ENCODE measurements around the gene MAPRE2.

Gene MAPRE2

DNA sequence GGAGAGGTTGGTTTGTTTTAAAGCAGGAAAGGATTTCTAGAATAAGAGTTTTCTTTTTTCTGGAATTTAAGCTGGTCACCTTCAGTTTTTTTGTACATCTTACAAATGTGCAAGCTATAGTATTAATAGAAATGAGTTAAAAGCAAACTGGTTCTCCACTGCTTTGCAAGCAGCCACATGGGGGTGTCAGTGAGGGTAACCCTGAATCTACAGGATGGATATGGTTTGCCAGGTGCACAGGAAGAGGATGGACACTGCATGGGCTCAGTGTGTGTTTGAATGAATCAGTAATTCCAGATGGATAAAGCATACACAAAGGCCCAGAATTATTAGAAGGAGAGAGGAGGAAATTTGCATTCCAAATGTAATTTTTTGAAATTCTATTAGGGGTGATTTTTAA is 89.0 kb downstream of the MAPRE2 start:
- Mint-ChIP-seq H3K36me3 (ENCODE audit: low read depth) (peaks cover 54% of the 10 kb centered on the region), H3K27me3 (no peaks in the 10 kb centered on the region), H3K4me3 (no peak overlapping the region), H3K27ac (no peak overlapping the region), H3K9me3 (no peaks in the 10 kb centered on the region), H3K4me1 (ENCODE audit: low read depth) (no peaks in the 10 kb centered on the region)

DNA sequence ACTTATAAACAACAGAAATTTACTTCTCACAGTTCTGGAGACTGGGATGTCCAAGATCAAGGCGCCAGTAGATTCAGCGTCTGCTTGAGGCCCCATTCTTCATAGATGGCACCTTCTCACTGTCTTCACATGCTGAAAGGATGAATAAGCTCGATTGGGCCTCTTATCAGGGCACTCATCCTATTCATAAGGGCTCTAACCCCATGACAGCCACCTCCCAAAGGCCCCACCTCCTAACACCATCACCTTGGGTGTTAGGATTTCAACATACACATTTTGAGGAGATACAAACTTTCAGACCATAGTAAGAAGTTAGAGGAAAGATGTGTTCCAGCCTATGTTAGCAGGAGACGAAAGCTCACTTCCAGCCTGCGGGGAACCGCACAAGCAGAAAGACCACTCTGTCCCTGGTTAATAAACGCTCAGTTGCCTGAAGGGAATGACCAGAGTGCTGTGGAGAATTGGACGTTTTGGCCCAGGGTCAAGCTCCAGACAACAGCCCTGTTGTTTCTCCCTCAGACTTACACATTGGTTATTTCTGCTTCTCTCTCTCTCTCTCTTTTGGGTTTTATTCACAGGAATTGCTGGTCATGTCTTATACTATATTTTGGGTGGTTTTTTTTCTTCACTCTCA is 90.3 kb downstream of the MAPRE2 start:
- Mint-ChIP-seq H3K36me3 (ENCODE audit: low read depth) (peaks cover 66% of the 10 kb centered on the region), H3K27me3 (no peaks in the 10 kb centered on the region), H3K4me1 (ENCODE audit: low read depth) (no peaks in the 10 kb centered on the region), H3K27ac (no peak overlapping the region), H3K4me3 (no peak overlapping the region), H3K9me3 (no peaks in the 10 kb centered on the region)

DNA sequence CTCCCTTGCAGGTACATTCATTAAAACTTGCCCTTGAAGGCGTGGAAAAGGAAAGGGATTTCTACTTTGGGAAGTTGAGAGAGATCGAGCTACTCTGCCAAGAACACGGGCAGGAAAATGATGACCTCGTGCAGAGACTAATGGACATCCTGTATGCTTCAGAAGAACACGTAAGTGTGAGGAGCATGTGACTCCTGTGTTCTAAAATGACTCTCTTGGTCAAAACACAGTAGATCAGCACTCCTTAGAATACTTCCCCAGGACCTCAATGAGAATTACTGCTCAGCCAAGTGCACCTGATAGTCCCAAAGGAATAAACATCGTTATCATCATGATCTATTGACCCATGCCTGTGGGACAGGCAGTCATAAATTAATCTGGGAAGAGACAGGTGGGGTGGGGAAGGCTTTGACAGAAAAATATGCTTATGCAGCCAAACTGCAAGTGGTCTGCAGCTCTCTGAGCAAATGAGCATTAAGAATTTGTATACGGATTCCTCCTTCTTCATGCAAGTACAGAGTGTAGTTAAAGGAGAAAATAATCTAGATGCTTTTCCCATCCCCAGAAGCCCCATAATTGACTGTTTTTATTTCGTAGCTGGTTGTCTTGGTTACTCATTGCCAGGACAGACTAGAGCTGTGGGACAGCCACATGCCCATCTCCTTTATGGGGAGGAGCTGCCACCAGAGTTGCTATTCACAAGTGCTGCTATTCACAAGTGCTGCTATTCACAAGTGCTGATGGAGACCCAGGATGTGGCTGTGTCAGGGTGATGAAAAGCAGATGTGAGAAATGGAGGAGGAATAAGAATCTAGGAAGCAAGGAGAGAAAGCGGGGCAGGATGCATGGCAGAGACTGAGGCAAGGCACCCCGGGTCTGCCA is 91.0 kb downstream of the MAPRE2 start:
- no peak overlapping the region for H3K4me3 Mint-ChIP-seq
- no peaks in the 10 kb centered on the region for H3K4me1 Mint-ChIP-seq (ENCODE audit: low read depth)
- H3K27me3 Mint-ChIP-seq, result no peaks in the 10 kb centered on the region
- peaks cover 62% of the 10 kb centered on the region for H3K36me3 Mint-ChIP-seq (ENCODE audit: low read depth)
- H3K27ac Mint-ChIP-seq, result no peak overlapping the region
- no peaks in the 10 kb centered on the region for H3K9me3 Mint-ChIP-seq

DNA sequence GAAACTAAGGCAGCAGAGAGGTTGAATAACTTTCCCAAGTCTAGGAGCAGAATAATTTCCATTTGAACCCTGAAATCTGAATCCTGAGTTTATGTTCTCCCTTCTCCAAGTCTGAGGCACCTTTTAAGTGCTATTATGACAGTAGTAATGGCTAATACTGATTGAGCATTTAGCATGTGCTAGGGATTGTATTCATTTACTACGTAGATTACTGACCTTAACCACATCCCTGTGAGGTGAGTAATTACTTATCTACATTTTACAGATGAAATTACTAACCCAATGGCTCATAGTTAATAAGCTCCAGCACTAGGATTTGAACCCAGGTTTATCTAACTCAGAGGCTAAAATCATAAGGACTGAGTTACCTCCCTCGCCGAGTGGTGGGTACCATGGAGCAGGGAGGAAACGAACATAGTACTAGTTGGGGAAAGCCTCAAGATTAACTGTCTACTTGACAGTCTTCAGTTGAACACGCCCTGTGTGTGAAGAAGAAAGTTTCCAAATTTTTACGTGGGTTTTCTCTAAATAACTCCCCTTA is 93.0 kb downstream of the MAPRE2 start:
- Mint-ChIP-seq H3K4me3 (no peak overlapping the region), H3K27me3 (no peaks in the 10 kb centered on the region), H3K36me3 (ENCODE audit: low read depth) (peaks cover 60% of the 10 kb centered on the region), H3K9me3 (no peaks in the 10 kb centered on the region), H3K27ac (no peak overlapping the region), H3K4me1 (ENCODE audit: low read depth) (no peaks in the 10 kb centered on the region)

DNA sequence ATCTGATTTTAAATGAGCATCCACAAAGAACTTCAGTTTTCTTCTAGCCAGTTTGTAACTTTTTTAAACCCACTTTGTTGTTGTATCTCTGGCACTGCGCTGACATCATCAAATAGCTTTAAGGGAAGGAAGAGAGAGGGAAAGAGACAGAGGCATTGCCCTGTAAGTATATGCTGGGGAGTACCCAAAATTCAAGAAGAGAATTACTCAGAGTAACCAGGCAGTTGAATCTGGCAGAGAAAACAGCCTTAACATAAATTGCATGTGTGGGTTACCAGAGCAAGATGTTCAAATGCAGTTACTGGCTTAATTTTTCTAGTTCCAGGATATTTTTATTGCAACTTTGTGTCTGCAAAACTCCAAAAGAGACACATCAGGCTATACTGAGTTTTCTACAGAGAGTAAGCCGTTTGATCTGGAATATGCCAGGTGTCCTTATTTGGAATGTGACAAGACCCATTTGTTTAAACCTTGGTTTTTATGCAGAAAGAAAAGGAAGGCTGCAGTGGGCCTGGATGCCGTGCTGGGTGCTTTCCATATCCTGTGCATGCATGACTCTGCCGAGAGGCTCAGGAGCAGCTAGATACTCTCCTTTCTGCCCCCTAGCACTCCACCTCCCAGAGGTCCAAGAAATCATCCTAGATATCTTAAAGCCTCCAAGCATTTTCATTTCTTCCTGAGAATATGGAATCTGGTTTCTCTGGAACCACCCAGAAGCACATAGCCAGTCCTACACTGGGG is 93.7 kb downstream of the MAPRE2 start:
- Mint-ChIP-seq H3K36me3 (ENCODE audit: low read depth) (peaks cover 56% of the 10 kb centered on the region), H3K4me3 (no peak overlapping the region), H3K4me1 (ENCODE audit: low read depth) (no peaks in the 10 kb centered on the region), H3K9me3 (no peaks in the 10 kb centered on the region), H3K27me3 (no peaks in the 10 kb centered on the region), H3K27ac (no peak overlapping the region)

DNA sequence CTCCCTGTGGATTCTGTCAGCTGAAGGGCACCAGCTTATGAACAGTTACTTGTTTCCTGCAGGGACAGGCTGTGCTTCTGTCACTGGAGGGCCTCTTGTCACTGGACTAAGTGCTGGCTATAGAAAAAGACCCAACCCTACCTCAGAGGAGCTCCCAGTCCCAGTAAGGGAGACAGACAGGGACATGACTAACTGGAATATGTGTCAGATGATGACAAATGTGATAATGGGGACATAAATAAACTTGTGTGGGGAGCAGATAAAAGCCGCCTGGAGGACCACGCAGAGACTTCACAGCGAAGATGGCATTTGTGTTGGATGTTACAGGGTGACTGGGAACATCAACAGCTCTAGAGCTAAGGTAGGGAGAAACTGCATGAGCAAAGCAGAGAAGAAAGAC is 95.0 kb downstream of the MAPRE2 start:
- H3K36me3 Mint-ChIP-seq (ENCODE audit: low read depth), result peaks cover 65% of the 10 kb centered on the region
- no peaks in the 10 kb centered on the region for H3K9me3 Mint-ChIP-seq
- no peak overlapping the region for H3K27ac Mint-ChIP-seq

DNA sequence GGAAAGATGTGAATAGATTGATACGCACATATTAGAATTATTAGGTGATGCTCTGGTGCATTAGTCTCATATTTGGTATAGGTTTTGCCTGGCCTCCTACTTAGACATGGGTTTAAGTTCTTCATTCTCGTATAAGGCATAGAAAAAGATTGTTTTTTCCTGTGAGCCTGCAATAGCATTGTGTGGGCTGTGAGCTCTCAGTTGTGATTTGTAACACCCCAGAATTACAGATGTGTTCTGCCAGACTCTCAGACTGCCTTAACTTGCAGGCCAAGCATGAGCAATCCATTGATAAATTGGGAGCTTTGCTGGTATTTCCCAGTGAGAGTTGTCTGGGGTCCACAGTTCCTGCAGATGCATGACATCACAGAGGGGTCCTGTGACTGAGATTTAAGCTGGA is 95.7 kb downstream of the MAPRE2 start:
- H3K4me3 Mint-ChIP-seq, result no peak overlapping the region
- no peaks in the 10 kb centered on the region for H3K27me3 Mint-ChIP-seq
- no peaks in the 10 kb centered on the region for H3K9me3 Mint-ChIP-seq
- no peak overlapping the region for H3K27ac Mint-ChIP-seq
- peaks cover 60% of the 10 kb centered on the region for H3K36me3 Mint-ChIP-seq (ENCODE audit: low read depth)
- H3K4me1 Mint-ChIP-seq (ENCODE audit: low read depth), result peaks cover 14% of the 10 kb centered on the region

More for the DNA sequence above, 95.0 kb downstream of the MAPRE2 start:
- Mint-ChIP-seq H3K4me3 (no peak overlapping the region), H3K27me3 (no peaks in the 10 kb centered on the region), H3K4me1 (ENCODE audit: low read depth) (peaks cover 9% of the 10 kb centered on the region)

DNA sequence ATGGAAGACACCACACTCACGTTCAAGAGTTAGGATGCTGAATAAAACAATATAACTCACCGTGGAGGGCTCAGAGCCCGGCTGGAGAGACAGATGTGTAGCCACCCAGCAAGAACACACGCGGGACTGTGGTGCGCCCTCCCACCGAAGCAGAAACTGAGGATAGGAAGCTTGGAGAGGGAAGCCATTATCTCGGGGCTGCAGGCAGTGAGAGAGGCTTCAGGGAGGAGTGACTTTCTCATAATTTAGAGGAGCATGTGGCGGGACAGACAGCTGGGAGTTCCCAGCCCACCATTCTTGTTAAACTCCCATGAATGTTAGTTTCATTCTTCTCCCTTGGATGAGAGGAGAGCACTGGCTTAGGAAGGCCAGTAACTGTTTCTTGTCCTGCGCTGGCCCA is 96.4 kb downstream of the MAPRE2 start:
- peaks cover 60% of the 10 kb centered on the region for H3K36me3 Mint-ChIP-seq (ENCODE audit: low read depth)
- no peak overlapping the region for H3K27ac Mint-ChIP-seq

DNA sequence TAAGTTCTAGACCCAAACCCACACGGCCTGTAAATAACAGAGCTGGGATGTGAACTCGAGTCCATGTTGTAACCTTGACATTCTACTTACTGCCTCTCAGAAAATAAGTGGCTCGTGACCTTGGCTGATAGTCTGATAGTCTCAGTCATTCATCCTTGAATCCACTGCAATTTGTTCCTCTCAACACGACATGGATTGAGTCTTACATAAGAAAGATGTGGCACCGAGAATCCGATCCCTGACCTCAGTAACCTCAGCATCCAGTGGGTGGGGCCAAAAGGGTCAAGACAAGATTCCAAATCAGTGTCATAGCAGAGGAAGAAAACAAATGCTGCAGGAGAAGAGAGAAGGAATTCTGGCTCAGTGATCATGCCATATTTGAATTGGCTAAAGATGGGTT is 97.6 kb downstream of the MAPRE2 start:
- H3K36me3 Mint-ChIP-seq (ENCODE audit: low read depth), result peaks cover 55% of the 10 kb centered on the region
- no peaks in the 10 kb centered on the region for H3K27me3 Mint-ChIP-seq
- no peak overlapping the region for H3K27ac Mint-ChIP-seq
- H3K9me3 Mint-ChIP-seq, result no peaks in the 10 kb centered on the region
- no peak overlapping the region for H3K4me3 Mint-ChIP-seq
- H3K4me1 Mint-ChIP-seq (ENCODE audit: low read depth), result peaks cover 19% of the 10 kb centered on the region

More for the DNA sequence above, 96.4 kb downstream of the MAPRE2 start:
- peaks cover 19% of the 10 kb centered on the region for H3K4me1 Mint-ChIP-seq (ENCODE audit: low read depth)
- no peaks in the 10 kb centered on the region for H3K27me3 Mint-ChIP-seq
- H3K9me3 Mint-ChIP-seq, result no peaks in the 10 kb centered on the region
- H3K4me3 Mint-ChIP-seq, result no peak overlapping the region

DNA sequence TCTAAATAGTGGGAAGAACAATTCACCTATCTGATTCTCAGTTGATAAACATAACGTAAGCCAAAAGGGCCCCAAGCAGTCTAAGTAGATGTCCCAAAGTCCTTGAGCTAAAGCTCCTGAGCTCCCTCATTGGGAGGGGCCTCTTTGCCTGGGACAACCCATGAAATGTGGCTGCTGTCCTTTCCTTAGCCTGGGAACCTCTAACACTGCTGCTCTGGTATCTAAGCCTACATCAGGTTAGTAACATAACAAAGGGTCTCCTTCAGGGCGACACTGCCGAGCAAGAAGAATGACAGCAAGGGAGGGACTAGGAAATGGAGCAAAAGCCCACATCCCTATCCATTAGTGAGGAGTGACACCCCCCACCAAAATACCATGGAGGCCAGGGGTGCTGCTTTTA is 98.3 kb downstream of the MAPRE2 start:
- Mint-ChIP-seq H3K9me3 (no peaks in the 10 kb centered on the region), H3K36me3 (ENCODE audit: low read depth) (peaks cover 52% of the 10 kb centered on the region), H3K4me3 (no peak overlapping the region), H3K27me3 (no peaks in the 10 kb centered on the region), H3K27ac (no peak overlapping the region), H3K4me1 (ENCODE audit: low read depth) (peaks cover 19% of the 10 kb centered on the region)

DNA sequence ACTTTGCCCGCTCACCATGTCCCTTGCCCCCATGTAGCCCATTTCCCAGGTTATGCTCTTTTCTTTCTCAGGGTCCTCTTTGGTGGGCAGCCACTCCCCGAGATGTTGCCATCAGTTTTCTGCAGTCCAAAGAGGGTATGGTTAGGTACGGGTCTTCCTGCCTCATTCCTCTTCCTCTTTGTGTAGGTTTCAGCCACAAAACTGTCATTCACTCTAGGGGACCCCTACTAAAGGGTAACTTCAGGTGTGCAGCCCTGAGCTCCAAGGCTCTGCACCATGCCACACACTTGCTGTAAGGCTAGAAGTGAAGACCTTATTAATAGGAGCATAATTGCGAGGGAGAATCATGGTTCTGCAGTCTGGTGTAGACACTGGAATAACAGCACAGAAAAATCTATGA is 99.9 kb downstream of the MAPRE2 start:
- H3K36me3 Mint-ChIP-seq (ENCODE audit: low read depth), result peaks cover 47% of the 10 kb centered on the region
- H3K4me1 Mint-ChIP-seq (ENCODE audit: low read depth), result peaks cover 19% of the 10 kb centered on the region
- H3K27ac Mint-ChIP-seq, result no peak overlapping the region
- no peaks in the 10 kb centered on the region for H3K9me3 Mint-ChIP-seq
- no peaks in the 10 kb centered on the region for H3K27me3 Mint-ChIP-seq
- no peak overlapping the region for H3K4me3 Mint-ChIP-seq

DNA sequence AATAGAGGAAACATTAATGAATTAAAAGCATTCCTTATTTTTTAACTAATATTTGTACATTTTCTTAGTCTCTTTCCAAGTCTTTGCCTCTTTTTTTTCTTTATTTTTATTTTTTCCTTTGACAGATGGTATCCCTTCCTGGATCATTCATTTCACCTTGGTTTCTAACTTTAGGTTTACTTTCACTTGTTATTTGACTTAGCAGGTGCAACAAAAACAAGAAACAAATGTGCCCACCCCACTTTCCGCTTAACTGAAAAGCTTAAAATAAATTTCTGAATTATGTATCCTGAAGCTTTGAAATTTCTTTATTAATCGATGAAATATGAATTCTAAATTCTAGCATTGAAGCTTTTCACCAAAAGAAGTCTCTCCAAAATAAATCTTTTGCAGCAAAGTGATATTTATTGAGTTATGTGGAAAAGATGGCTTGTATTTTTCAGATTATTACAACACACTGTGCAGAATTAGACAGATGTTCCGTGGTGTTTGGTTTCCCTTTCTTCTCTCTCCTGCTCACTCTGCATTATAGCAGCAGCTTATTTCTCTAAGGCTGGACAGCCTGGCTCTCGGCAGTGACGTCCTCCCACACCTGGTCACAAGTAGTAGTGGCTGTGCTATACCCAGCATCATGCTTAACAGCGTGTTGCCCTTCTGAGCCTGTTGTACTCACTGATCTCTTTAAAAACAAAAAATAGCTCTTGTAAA is 100.5 kb downstream of the MAPRE2 start:
- H3K27me3 Mint-ChIP-seq, result no peaks in the 10 kb centered on the region
- peak overlapping the region; percentile 28 for H3K27ac Mint-ChIP-seq
- H3K36me3 Mint-ChIP-seq (ENCODE audit: low read depth), result peaks cover 45% of the 10 kb centered on the region
- no peaks in the 10 kb centered on the region for H3K9me3 Mint-ChIP-seq
- peaks cover 19% of the 10 kb centered on the region for H3K4me1 Mint-ChIP-seq (ENCODE audit: low read depth)
- H3K4me3 Mint-ChIP-seq, result no peak overlapping the region

DNA sequence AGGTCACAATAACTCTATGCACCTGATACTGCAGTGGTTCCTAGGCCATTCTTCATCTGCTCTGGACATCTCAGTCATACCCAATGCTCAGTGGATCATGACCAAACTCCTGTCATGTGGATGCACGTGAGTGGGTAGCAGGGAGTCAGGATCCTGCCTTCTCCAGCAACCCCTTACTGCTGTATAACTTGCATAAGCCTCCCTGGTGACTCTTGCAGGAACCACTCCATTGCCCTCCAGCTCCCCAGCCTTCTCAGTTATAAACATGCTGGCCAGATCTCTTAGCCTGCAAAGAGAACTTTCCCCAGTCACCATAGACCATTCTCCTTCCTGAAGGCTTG is 101.0 kb downstream of the MAPRE2 start:
- Mint-ChIP-seq H3K4me3 (no peak overlapping the region), H3K27ac (no peak overlapping the region), H3K36me3 (ENCODE audit: low read depth) (peaks cover 45% of the 10 kb centered on the region), H3K9me3 (no peaks in the 10 kb centered on the region), H3K27me3 (no peaks in the 10 kb centered on the region), H3K4me1 (ENCODE audit: low read depth) (peaks cover 19% of the 10 kb centered on the region)

All from stimulated activated naive CD8-positive, alpha-beta T cell treated with anti-CD3 and anti-CD28 coated beads, Interleukin-15, Interleukin-2, amounts not matched to agents 100 ng/mL and 50 ng/mL, for 24 hours (primary cell).